Loucy (cell line): ENCODE data around the gene SEMA6B.

Experiments
- H2AFZ ChIP-seq: fragments of 200-600 bp; sonication (generic); 2 replicates; pipeline ENCODE4 v1.6.0; 2016; ENCODE audit warnings: antibody characterized with exemption, mild to moderate bottlenecking, low read length, moderate library complexity
- H3F3A ChIP-seq: fragments of 200-600 bp; 2 replicates; pipeline ENCODE4 v1.6.0; 2016; ENCODE audit warnings: antibody characterized with exemption, low read depth, mild to moderate bottlenecking
- H3K27me3 ChIP-seq: fragments of 200-600 bp; sonication (generic); 2 replicates; pipeline ENCODE4 v1.6.1; 2014; ENCODE audit warnings: low read length, mild to moderate bottlenecking; ENCODE audit not compliant: insufficient read depth, poor library complexity, severe bottlenecking
- H3K36me3 ChIP-seq: fragments of 200-600 bp; sonication (generic); 2 replicates; pipeline ENCODE4 v1.6.1; 2016; ENCODE audit warnings: low read length; ENCODE audit not compliant: insufficient read depth
- H3K4me1 ChIP-seq: fragments of 200-600 bp; sonication (generic); 2 replicates; pipeline ENCODE4 v1.5.1; 2014; ENCODE audit warnings: low read length, mild to moderate bottlenecking; ENCODE audit not compliant: insufficient read depth, poor library complexity, severe bottlenecking
- H3K4me2 ChIP-seq: fragments of 200-600 bp; sonication (generic); 2 replicates; pipeline ENCODE4 v1.6.0; 2014; ENCODE audit warnings: antibody characterized with exemption, low read length, low read depth, mild to moderate bottlenecking; ENCODE audit not compliant: poor library complexity, severe bottlenecking
- H3K4me3 ChIP-seq: fragments of 200-600 bp; sonication (generic); 2 replicates; pipeline ENCODE4 v1.5.1; 2014; ENCODE audit warnings: low read length, mild to moderate bottlenecking, mixed read lengths; ENCODE audit not compliant: poor library complexity, severe bottlenecking
- H3K79me2 ChIP-seq: fragments of 200-600 bp; sonication (generic); 2 replicates; pipeline ENCODE4 v1.6.1; 2014; ENCODE audit warnings: low read length; ENCODE audit not compliant: insufficient read depth
- H3K9ac ChIP-seq: fragments of 200-600 bp; sonication (generic); 2 replicates; pipeline ENCODE4 v1.6.0; 2014; ENCODE audit warnings: mild to moderate bottlenecking, low read depth, low read length, moderate library complexity; ENCODE audit not compliant: poor library complexity, severe bottlenecking
- H3K9me2 ChIP-seq: fragments of 200-600 bp; sonication (generic); replicated peaks from 2 replicates; pipeline ENCODE4 v1.6.1; 2016; ENCODE audit warnings: low read depth, low read length, mixed read lengths
- H3K9me3 ChIP-seq: fragments of 200-600 bp; sonication (generic); 2 replicates; pipeline ENCODE4 v1.6.1; 2014; ENCODE audit warnings: mild to moderate bottlenecking, antibody characterized with exemption, low read length, low read depth; ENCODE audit not compliant: insufficient read depth
- H4K20me1 ChIP-seq: fragments of 200-600 bp; sonication (generic); 2 replicates; pipeline ENCODE4 v1.6.0; 2014; ENCODE audit warnings: antibody characterized with exemption, low read length, mild to moderate bottlenecking; ENCODE audit not compliant: insufficient read depth, poor library complexity, severe bottlenecking
- EZH2phosphoT487 ChIP-seq: fragments of 200-600 bp; IDR thresholded peaks from 2 replicates; pipeline ENCODE4 v1.6.1; 2018; ENCODE audit warnings: antibody characterized with exemption, mild to moderate bottlenecking, moderate library complexity, borderline replicate concordance
- TF ChIP-seq, protein P1 (sequence below): fragments of 200-600 bp; sonication (generic); conservative IDR thresholded peaks from 2 replicates; pipeline ENCODE4 v1.5.1; 2014; ENCODE audit warnings: mild to moderate bottlenecking, antibody characterized with exemption, low read length

The SEMA6B gene

DNA sequence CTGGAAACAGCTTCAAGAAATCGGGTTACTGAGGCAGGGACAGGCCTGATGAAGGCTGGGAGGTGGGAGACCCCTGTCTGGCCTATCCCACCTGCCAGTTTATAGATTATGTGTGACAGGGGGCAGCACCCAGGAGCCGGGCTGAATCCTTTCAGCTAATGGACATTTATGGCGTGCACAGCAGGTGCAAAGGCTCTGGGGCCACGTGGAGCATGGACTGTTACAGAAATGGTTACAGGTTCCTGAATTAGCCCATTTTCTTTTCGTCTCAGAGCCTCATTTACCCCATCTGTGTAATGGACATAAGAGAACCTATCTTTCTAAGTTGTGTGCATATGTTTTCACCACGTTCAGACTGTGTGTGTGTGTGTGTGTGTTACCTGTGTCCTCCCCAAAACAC, 45.4 kb upstream of the SEMA6B start:
- Histone ChIP-seq H3K9me3 (no peaks in the 10 kb centered on the region), H3K9me2 (no peaks in the 10 kb centered on the region), H3K27me3 (no peaks in the 10 kb centered on the region), H3K4me1 (peaks cover 2% of the 10 kb centered on the region), H3F3A (no peaks in the 10 kb centered on the region), H2AFZ (no peak overlapping the region), H3K36me3 (no peaks in the 10 kb centered on the region), H3K9ac (no peak overlapping the region), H4K20me1 (no peaks in the 10 kb centered on the region), H3K4me3 (no peak overlapping the region), H3K79me2 (no peaks in the 10 kb centered on the region), H3K4me2 (no peak overlapping the region)
- TF ChIP-seq EZH2phosphoT487 = no peak

DNA sequence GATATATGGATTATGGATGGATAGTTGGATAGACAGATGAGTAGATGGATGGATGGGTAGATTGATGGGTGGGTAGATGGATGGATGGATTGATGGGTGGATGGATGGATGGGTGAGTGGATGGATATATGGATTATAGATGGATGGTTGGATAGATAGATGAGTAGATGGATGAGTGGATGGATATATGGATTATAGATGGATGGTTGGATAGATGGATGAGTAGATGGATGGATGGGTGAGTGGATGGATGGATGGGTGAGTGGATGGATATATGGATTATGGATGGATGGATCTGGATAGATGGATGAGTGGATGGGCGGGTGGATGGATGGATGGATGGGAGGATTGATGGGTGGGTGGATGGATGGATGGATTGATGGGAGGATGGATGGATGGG, 43.4 kb upstream of the SEMA6B start:
- TF ChIP-seq EZH2phosphoT487 = no peak
- TF ChIP-seq, protein P1, sequence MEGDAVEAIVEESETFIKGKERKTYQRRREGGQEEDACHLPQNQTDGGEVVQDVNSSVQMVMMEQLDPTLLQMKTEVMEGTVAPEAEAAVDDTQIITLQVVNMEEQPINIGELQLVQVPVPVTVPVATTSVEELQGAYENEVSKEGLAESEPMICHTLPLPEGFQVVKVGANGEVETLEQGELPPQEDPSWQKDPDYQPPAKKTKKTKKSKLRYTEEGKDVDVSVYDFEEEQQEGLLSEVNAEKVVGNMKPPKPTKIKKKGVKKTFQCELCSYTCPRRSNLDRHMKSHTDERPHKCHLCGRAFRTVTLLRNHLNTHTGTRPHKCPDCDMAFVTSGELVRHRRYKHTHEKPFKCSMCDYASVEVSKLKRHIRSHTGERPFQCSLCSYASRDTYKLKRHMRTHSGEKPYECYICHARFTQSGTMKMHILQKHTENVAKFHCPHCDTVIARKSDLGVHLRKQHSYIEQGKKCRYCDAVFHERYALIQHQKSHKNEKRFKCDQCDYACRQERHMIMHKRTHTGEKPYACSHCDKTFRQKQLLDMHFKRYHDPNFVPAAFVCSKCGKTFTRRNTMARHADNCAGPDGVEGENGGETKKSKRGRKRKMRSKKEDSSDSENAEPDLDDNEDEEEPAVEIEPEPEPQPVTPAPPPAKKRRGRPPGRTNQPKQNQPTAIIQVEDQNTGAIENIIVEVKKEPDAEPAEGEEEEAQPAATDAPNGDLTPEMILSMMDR = no peak
- H3K9me2 ChIP-seq = no peaks in the 10 kb centered on the region
- no peak overlapping the region for H3K4me2 ChIP-seq
- H3K4me1 ChIP-seq = no peaks in the 10 kb centered on the region
- H3K9me3 ChIP-seq = no peaks in the 10 kb centered on the region
- H3K4me3 ChIP-seq = no peak overlapping the region
- no peaks in the 10 kb centered on the region for H3K36me3 ChIP-seq
- H3K79me2 ChIP-seq = no peaks in the 10 kb centered on the region
- H2AFZ ChIP-seq = no peak overlapping the region
- H4K20me1 ChIP-seq = no peaks in the 10 kb centered on the region
- H3K27me3 ChIP-seq = no peaks in the 10 kb centered on the region
- H3K9ac ChIP-seq = no peak overlapping the region
- no peaks in the 10 kb centered on the region for H3F3A ChIP-seq

DNA sequence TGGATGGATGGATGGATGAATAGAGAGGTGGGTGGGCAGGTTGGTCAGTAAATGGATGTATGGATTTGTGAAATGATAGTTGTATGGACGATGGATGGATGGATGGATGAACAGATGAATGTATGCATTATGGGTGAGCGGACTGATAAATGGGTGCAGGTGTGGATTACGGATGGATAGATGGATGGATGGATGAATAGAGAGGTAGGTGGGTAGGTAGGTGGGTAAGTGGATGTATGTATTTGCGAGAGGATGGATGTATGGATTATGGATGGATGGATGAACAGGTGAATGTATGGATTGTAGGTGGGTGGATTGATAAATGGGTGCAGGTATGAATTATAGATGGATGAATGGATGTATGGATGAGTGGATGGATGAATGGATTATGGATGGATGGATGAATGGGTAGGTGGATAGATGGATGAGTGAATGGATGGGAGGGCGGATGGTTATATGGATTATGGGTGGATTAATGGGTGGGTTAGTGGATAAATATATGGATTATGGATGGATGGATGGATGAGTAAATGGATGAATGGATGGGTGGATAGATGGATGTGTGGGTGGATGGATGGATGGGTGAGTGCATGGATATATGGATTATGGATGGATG, 42.8 kb upstream of the SEMA6B start:
- Histone ChIP-seq H4K20me1 (no peaks in the 10 kb centered on the region), H3K4me3 (no peak overlapping the region), H3K9ac (no peak overlapping the region), H3K27me3 (no peaks in the 10 kb centered on the region), H3K9me2 (no peaks in the 10 kb centered on the region), H3K4me1 (no peaks in the 10 kb centered on the region), H3K36me3 (no peaks in the 10 kb centered on the region), H3K79me2 (no peaks in the 10 kb centered on the region), H3K9me3 (no peaks in the 10 kb centered on the region), H2AFZ (no peak overlapping the region), H3K4me2 (no peak overlapping the region), H3F3A (no peaks in the 10 kb centered on the region)
- no peak for TF ChIP-seq EZH2phosphoT487
- TF ChIP-seq, protein P1 = no peak

DNA sequence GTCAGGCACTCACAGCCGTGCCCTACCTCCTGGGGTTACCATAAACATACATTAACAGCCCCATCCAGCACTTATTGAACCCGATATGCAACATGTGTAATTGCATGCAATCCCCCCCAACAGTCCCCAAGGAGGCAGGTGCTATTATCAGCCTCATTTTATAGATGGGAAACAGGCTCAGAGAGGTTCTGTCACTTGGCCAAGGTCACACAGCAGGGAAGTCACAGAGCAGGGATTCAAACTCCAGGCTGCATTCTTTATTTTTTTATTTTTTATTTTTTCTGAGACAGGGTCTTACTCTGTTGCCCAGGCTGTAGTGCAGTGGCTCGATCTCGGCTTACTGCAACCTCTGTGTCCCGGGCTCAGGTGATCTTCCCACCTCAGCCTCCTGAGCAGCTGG, 41.4 kb upstream of the SEMA6B start:
- Histone ChIP-seq H3F3A (no peaks in the 10 kb centered on the region), H3K9ac (no peak overlapping the region), H3K4me1 (no peaks in the 10 kb centered on the region), H3K4me3 (no peak overlapping the region), H3K9me3 (no peaks in the 10 kb centered on the region), H3K4me2 (no peak overlapping the region), H2AFZ (no peak overlapping the region), H3K36me3 (no peaks in the 10 kb centered on the region), H3K9me2 (no peaks in the 10 kb centered on the region), H3K27me3 (no peaks in the 10 kb centered on the region), H4K20me1 (no peaks in the 10 kb centered on the region), H3K79me2 (no peaks in the 10 kb centered on the region)
- no peak for TF ChIP-seq EZH2phosphoT487
